ENCODE measurements around the gene HES5.
A peak's percentile ranks its signal among the peaks of the same experiment; 100 is the strongest.
"Not testable (repeated sequence)": the region's sequence is repeated elsewhere in the genome, so short reads cannot be mapped to it uniquely, and the experiment has no call there.

The HES5 gene

GRCh38 chr1:2561446-2561845 lies 31.4 kb upstream of the HES5 start:
- no peak for DNase-seq (ENCODE audit: low read depth in 1 of 2, low spot score in 1 of 2)

GRCh38 chr1:2560299-2561073 lies 30.4 kb upstream of the HES5 start:
- no peak for DNase-seq (ENCODE audit: low read depth in 1 of 2, low spot score in 1 of 2)

GRCh38 chr1:2559509-2560298 lies 29.6 kb upstream of the HES5 start:
- no peak for DNase-seq (ENCODE audit: low read depth in 1 of 2, low spot score in 1 of 2)

- no peak for DNase-seq (ENCODE audit: low read depth in 1 of 2, low spot score in 1 of 2)
Measured at GRCh38 chr1:2558861-2559260, 28.8 kb upstream of the HES5 start.

GRCh38 chr1:2558420-2558819 lies 28.4 kb upstream of the HES5 start:
- no peak for DNase-seq (ENCODE audit: low read depth in 1 of 2, low spot score in 1 of 2)

GRCh38 chr1:2557482-2558400 lies 27.7 kb upstream of the HES5 start:
- DNase-seq (ENCODE audit: low read depth in 1 of 2, low spot score in 1 of 2), result no peak

- DNase-seq (ENCODE audit: low read depth in 1 of 2, low spot score in 1 of 2), result no peak
Measured at GRCh38 chr1:2556678-2557481, 26.8 kb upstream of the HES5 start.

- DNase-seq (ENCODE audit: low read depth in 1 of 2, low spot score in 1 of 2), result peak; percentile 29 to 57
Measured at GRCh38 chr1:2556277-2556677, 26.2 kb upstream of the HES5 start, which contains the start of gene TNFRSF14. Gene TNFRSF14 (plus strand): TSS chr1:2556371. CDS start chr1:2556665, 294 bp downstream.

GRCh38 chr1:2555634-2556276 lies 25.7 kb upstream of the HES5 start:
- peak; percentile 39 to 45 for DNase-seq (ENCODE audit: low read depth in 1 of 2, low spot score in 1 of 2)

- DNase-seq (ENCODE audit: low read depth in 1 of 2, low spot score in 1 of 2), result peak in 1 of 2 donors; percentile 42
Measured at GRCh38 chr1:2554621-2555387, 24.7 kb upstream of the HES5 start.

- no peak for DNase-seq (ENCODE audit: low read depth in 1 of 2, low spot score in 1 of 2)
Measured at GRCh38 chr1:2553871-2554620, 24.0 kb upstream of the HES5 start.

GRCh38 chr1:2553076-2553475 lies 23.0 kb upstream of the HES5 start:
- not testable (repeated sequence) for DNase-seq (ENCODE audit: low read depth in 1 of 2, low spot score in 1 of 2)

- no peak for DNase-seq (ENCODE audit: low read depth in 1 of 2, low spot score in 1 of 2)
Measured at GRCh38 chr1:2552189-2552588, 22.1 kb upstream of the HES5 start.

- DNase-seq (ENCODE audit: low read depth in 1 of 2, low spot score in 1 of 2), result not testable (repeated sequence)
Measured at GRCh38 chr1:2551544-2551943, 21.5 kb upstream of the HES5 start.

- not testable (repeated sequence) for DNase-seq (ENCODE audit: low read depth in 1 of 2, low spot score in 1 of 2)
Measured at GRCh38 chr1:2550309-2550861, 20.3 kb upstream of the HES5 start.

- not testable (repeated sequence) for DNase-seq (ENCODE audit: low read depth in 1 of 2, low spot score in 1 of 2)
Measured at GRCh38 chr1:2549367-2550029, 19.4 kb upstream of the HES5 start.

- peak; percentile 74 to 75 for DNase-seq (ENCODE audit: low read depth in 1 of 2, low spot score in 1 of 2)
Measured at GRCh38 chr1:2548068-2548589, 18.1 kb upstream of the HES5 start.
